ENCODE measurements around the gene USPL1.

- no peak for TF ChIP-seq CTCF (IDR thresholded peaks at IDR 0.05; ENCODE audit: low read depth, low read length, missing input control)
- no peak for TF ChIP-seq EGR1 (IDR thresholded peaks at IDR 0.05; ENCODE audit: low read depth in 2 of 2)
- no peak for TF ChIP-seq REST (IDR thresholded peaks at IDR 0.05)
Measured at GRCh38 chr13:30681843-30682242, 64.1 kb downstream of the USPL1 start.

Measured in liver (tissue), 3 donors.